Adrenal gland (tissue), 12 donors: ENCODE results near the gene CCNT1. TPM values are rescaled to one million over a fixed set of nuclear protein-coding genes. Genes with fewer than 3 reads are reported as not detected.
"Not testable (repeated sequence)": the region's sequence is repeated elsewhere in the genome, so short reads cannot be mapped to it uniquely, and the experiment has no call there.

Experiments
- DNase-seq, 7 donors: peaks; one replicate each; pipeline ENCODE4 v3.0.0-alpha.2; 2019 to 2020
- H3K27ac ChIP-seq, 5 donors: fragments of 200-600 bp; sonication (generic) in 4 of 5; 1 replicate in 3 of 5; 2 replicates in 2 of 5; pipeline versions ENCODE4 v1.5.1 to v1.8.0; 2016 to 2020; ENCODE audit warnings: mild to moderate bottlenecking in 1 of 5
- H3K27me3 ChIP-seq: fragments of 200-600 bp; 2 replicates; pipeline ENCODE4 v1.8.0; 2021
- H3K36me3 ChIP-seq, 2 donors: fragments of 200-600 bp; replicated peaks in 1 of 2; 1 replicate in 1 of 2; 2 replicates in 1 of 2; pipeline versions ENCODE4 v1.5.1 to v1.8.0; 2018 to 2022
- H3K4me1 ChIP-seq, 2 donors: fragments of 200-600 bp; replicated peaks in 1 of 2; 1 replicate in 1 of 2; 2 replicates in 1 of 2; pipeline versions ENCODE4 v1.5.1 to v1.8.0; 2018 to 2021
- H3K4me3 ChIP-seq, 4 donors: fragments of 200-600 bp; sonication (generic) in 3 of 4; one replicate each; pipeline ENCODE4 v1.5.1; 2016 to 2018
- H3K9me3 ChIP-seq, 3 donors: fragments of 200-600 bp; sonication (generic) in 1 of 3; replicated peaks in 1 of 3; 1 replicate in 2 of 3; 2 replicates in 1 of 3; pipeline versions ENCODE4 v1.5.1 to v1.8.0; 2016 to 2021
- CTCF ChIP-seq, 6 experiments: fragments of 450-650 bp in 4 of 6; fragments of 200-600 bp in 2 of 6; sonication (generic) in 1 of 6; IDR thresholded peaks; 1 replicate in 5 of 6; 2 replicates in 1 of 6; pipeline versions ENCODE4 v1.5.1 to v1.8.0; 2016 to 2021; ENCODE audit warnings: antibody characterized with exemption in 6 of 6, mild to moderate bottlenecking in 2 of 6, moderate library complexity in 1 of 6
- POLR2A ChIP-seq, 2 donors: fragments of 450-650 bp; IDR thresholded peaks; one replicate each; pipeline ENCODE4 v1.6.1; 2017; ENCODE audit warnings: antibody characterized with exemption in 2 of 2, mild to moderate bottlenecking in 2 of 2, moderate library complexity in 1 of 2
- WGBS, 4 donors: extraction: QIAGEN DNeasy Blood & Tissue Kit in 2 of 4; methylation state at CpG; one replicate each; pipeline versions ENCODE4 v1.1.5 to v1.1.7; 2013 to 2017; 5-methylcytosine and 5-hydroxymethylcytosine counted together
- intact Hi-C, 2 donors: fragments of 100-400 bp; cut with DNase I; formaldehyde crosslinking; loops; one replicate each; pipeline versions ENCODE4 v1.14.1 to v1.15.0; 2022 to 2023
- polyA plus RNA-seq, 3 donors: library from polyadenylated mRNA; stranded (reverse); fragments of 200-250 nt in 2 of 3; fragments of 350-450 nt in 1 of 3; fragmentation: Illumina TruSeq in 1 of 3; extraction: RNeasy Lipid Tissue Mini Kit (QIAGEN cat#74804) in 1 of 3; gene quantifications; one replicate each; pipeline ENCODE4 v1.2.3, GENCODE V29; 2013 to 2014
- total RNA-seq, 9 donors: library from RNA; depleted of rRNA in 4 of 9; stranded (reverse); fragments of >200 nt in 4 of 9; fragments of 120-200 nt in 1 of 9; fragmentation: NEBNext Ultra II Directional in 1 of 9; extraction: Animal tissue kit (Norgen Biotek cat#: 25700) in 1 of 9; gene quantifications; one replicate each; pipeline versions ENCODE4 v1.1.0 to v1.2.4, GENCODE V29; 2013 to 2023
- donor health status: healthy with polysubstance abuse.
- donor health status: Bipolar disorder and iron deficiency.
- donor health status: DM: yes; HTN: yes; CAD: no.
- donor health status: DM: no; HTN: no; CAD: no.
- donor health status: DM: no; HTN: no; CAD: no.
- donor health status: DM: yes; HTN: yes; CAD: no.

The CCNT1 gene
- total and polyA plus RNA-seq, 12 donors, result 5.4 to 49.6 (median 24.9) TPM

- no peaks in the 10 kb centered on the region for H3K4me1 ChIP-seq
- intact Hi-C loops, result no loop called here
- no peak overlapping the region for H3K4me3 ChIP-seq
- H3K36me3 ChIP-seq, result no peaks in the 10 kb centered on the region
- no peak for DNase-seq
- no peaks in the 10 kb centered on the region for H3K9me3 ChIP-seq
- 69 to 79% (median 75%) methylated on average over 9 of the region's 9 CpGs for WGBS, 4 donors
- TF ChIP-seq CTCF (IDR thresholded peaks at IDR 0.05), result no peak
- TF ChIP-seq POLR2A (IDR thresholded peaks at IDR 0.05), result no peak
- H3K27ac ChIP-seq, result no peak overlapping the region
- peaks cover 12% of the 10 kb centered on the region for H3K27me3 ChIP-seq
Measured at GRCh38 chr12:48744251-48745008, 27.9 kb upstream of the CCNT1 start.

- intact Hi-C loops, result no loop called here
- peaks cover 12% of the 10 kb centered on the region for H3K27me3 ChIP-seq
- H3K4me3 ChIP-seq, result no peak overlapping the region
- no peaks in the 10 kb centered on the region for H3K4me1 ChIP-seq
- H3K9me3 ChIP-seq, result no peaks in the 10 kb centered on the region
- no peak for DNase-seq
- TF ChIP-seq POLR2A (IDR thresholded peaks at IDR 0.05) (no peak), CTCF (IDR thresholded peaks at IDR 0.05) (no peak)
- no peak overlapping the region for H3K27ac ChIP-seq
- WGBS, 4 donors, result 18 to 34% (median 27%) methylated on average over 5 of the region's 5 CpGs
- H3K36me3 ChIP-seq, result no peaks in the 10 kb centered on the region
Measured at GRCh38 chr12:48739618-48740269, 23.2 kb upstream of the CCNT1 start.

GRCh38 chr12:48736456-48736855, 19.9 kb upstream of the CCNT1 start:
- WGBS, 4 donors, result 40 to 47% (median 41%) methylated on average over 1 of the region's 1 CpG
- no peaks in the 10 kb centered on the region for H3K36me3 ChIP-seq
- no peak for DNase-seq
- H3K9me3 ChIP-seq, result no peaks in the 10 kb centered on the region
- intact Hi-C loops, result no loop called here
- H3K27ac ChIP-seq, result no peak overlapping the region
- peaks cover 8% of the 10 kb centered on the region for H3K27me3 ChIP-seq
- TF ChIP-seq CTCF (IDR thresholded peaks at IDR 0.05) (no peak), POLR2A (IDR thresholded peaks at IDR 0.05) (no peak)
- no peaks in the 10 kb centered on the region for H3K4me1 ChIP-seq
- no peak overlapping the region for H3K4me3 ChIP-seq

GRCh38 chr12:48728807-48729206, 12.3 kb upstream of the CCNT1 start:
- DNase-seq, result no peak
- Histone ChIP-seq H3K4me1 (no peaks in the 10 kb centered on the region), H3K27ac (no peak overlapping the region), H3K9me3 (no peaks in the 10 kb centered on the region), H3K27me3 (no peaks in the 10 kb centered on the region), H3K4me3 (no peak overlapping the region), H3K36me3 (no peaks in the 10 kb centered on the region)
- 71 to 82% (median 75%) methylated on average over 5 of the region's 5 CpGs for WGBS, 4 donors
- intact Hi-C loops, result no loop called here
- no peak for TF ChIP-seq POLR2A (IDR thresholded peaks at IDR 0.05)
- no peak for TF ChIP-seq CTCF (IDR thresholded peaks at IDR 0.05)

- H3K36me3 ChIP-seq, H3K4me3 ChIP-seq, H3K27ac ChIP-seq, intact Hi-C loops, H3K27me3 ChIP-seq, H3K9me3 ChIP-seq, H3K4me1 ChIP-seq, DNase-seq: not testable (repeated sequence)
- 82 to 100% (median 92%) methylated on average over 1 of the region's 1 CpG for WGBS, 4 donors
Measured at GRCh38 chr12:48720737-48721136, 4.2 kb upstream of the CCNT1 start.

DNA sequence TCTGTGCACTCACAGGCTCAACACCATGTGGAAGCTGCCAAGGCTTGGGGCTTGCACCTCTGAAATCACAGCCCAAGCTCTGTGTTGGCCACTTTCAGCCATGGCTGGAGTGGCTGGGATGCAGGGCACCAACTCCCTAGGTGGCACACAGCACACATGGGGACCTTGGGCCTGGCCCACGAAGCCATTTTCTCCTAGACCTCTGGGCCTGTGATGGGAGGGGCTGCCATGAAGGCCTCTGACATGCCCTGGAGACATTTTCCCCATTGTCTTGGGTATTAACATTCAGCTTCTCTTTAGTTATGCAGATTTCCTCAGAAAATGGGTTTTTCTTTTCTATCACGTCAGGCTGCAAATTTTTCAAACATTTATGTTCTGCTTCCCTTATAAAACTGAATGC, 3.7 kb upstream of the CCNT1 start:
- DNase-seq, H3K27ac ChIP-seq, H3K4me1 ChIP-seq, intact Hi-C loops, H3K9me3 ChIP-seq, H3K27me3 ChIP-seq, H3K36me3 ChIP-seq, H3K4me3 ChIP-seq: not testable (repeated sequence)
- WGBS, 4 donors, result 71 to 91% (median 74%) methylated on average over 1 to 2 of the region's 2 CpGs

- H3K27me3 ChIP-seq, result not testable (repeated sequence)
Measured at GRCh38 chr12:48719002-48719401, 2.5 kb upstream of the CCNT1 start.

More at GRCh38 chr12:48719002-48719401, 2.5 kb upstream of the CCNT1 start:
- H3K36me3 ChIP-seq, H3K4me3 ChIP-seq, H3K27ac ChIP-seq, H3K9me3 ChIP-seq, DNase-seq, intact Hi-C loops: not testable (repeated sequence)
- WGBS, 4 donors, result 85 to 88% (median 85%) methylated on average over 4 of the region's 4 CpGs
- peaks cover 14 to 19% of the 10 kb centered on the region in 2 donors for H3K4me1 ChIP-seq
